SK-N-MC (cell line): Measurements from ENCODE around the gene PLA2G2F.

ENCODE experiments used
- DNase-seq: peaks from one replicate; pipeline ENCODE4 v3.0.0-alpha.2; 2011; ENCODE audit warnings: low read depth, low spot score
- H3K27ac ChIP-seq: fragments of 200-600 bp; sonication (generic); 2 replicates; pipeline ENCODE4 v1.5.1; 2016; ENCODE audit warnings: mixed run types
- H3K36me3 ChIP-seq: fragments of 200-600 bp; sonication (generic); 2 replicates; pipeline ENCODE4 v1.6.1; 2017; ENCODE audit warnings: antibody characterized with exemption, low read length, mixed read lengths; ENCODE audit not compliant: insufficient read depth
- H3K4me3 ChIP-seq: fragments of 200-600 bp; sonication (generic); 2 replicates; pipeline ENCODE4 v1.5.1; 2016
- H3K9ac ChIP-seq: fragments of 200-600 bp; sonication (generic); 2 replicates; pipeline ENCODE4 v1.8.0; 2017; ENCODE audit warnings: mixed run types, mixed read lengths; ENCODE audit not compliant: insufficient read length
- H3K9me3 ChIP-seq: fragments of 200-600 bp; sonication (generic); 2 replicates; pipeline ENCODE4 v1.6.1; 2017; ENCODE audit warnings: low read depth, mild to moderate bottlenecking, antibody characterized with exemption, low read length, moderate library complexity, mixed read lengths
- EZH2 ChIP-seq: fragments of 200-600 bp; sonication (generic); IDR thresholded peaks from one replicate; pipeline ENCODE4 v1.6.1; 2017; ENCODE audit warnings: antibody characterized with exemption
- FOXP2 ChIP-seq: optimal IDR thresholded peaks from 2 replicates; pipeline ENCODE3; 2011; ENCODE audit warnings: mild to moderate bottlenecking, moderate library complexity; ENCODE audit not compliant: insufficient read depth; ENCODE audit errors: extremely low read length, control extremely low read depth
- POLR2AphosphoS5 ChIP-seq: IDR thresholded peaks from 2 replicates; pipeline ENCODE4 v1.6.1; 2012; ENCODE audit warnings: mild to moderate bottlenecking, low read depth, low read length, borderline replicate concordance

Gene PLA2G2F

GRCh38 chr1:20180129-20180843 lies 41.2 kb downstream of the PLA2G2F start:
- H3K27ac ChIP-seq, result no peak overlapping the region
- TF ChIP-seq EZH2 (no peak), POLR2AphosphoS5 (no peak), FOXP2 (no peak)

GRCh38 chr1:20180844-20181207 lies 41.7 kb downstream of the PLA2G2F start:
- DNase-seq, result no peak
- TF ChIP-seq POLR2AphosphoS5 (no peak), EZH2 (no peak), FOXP2 (no peak)
- H3K27ac ChIP-seq, result no peak overlapping the region
- H3K4me3 ChIP-seq, result no peak overlapping the region
- no peak overlapping the region for H3K9ac ChIP-seq
- H3K9me3 ChIP-seq, result no peaks in the 10 kb centered on the region
- H3K36me3 ChIP-seq, result no peaks in the 10 kb centered on the region

More at GRCh38 chr1:20180129-20180843, 41.2 kb downstream of the PLA2G2F start:
- no peak overlapping the region for H3K4me3 ChIP-seq
- no peaks in the 10 kb centered on the region for H3K9me3 ChIP-seq
- H3K36me3 ChIP-seq, result no peaks in the 10 kb centered on the region
- no peak for DNase-seq
- H3K9ac ChIP-seq, result no peak overlapping the region

- Histone ChIP-seq H3K9me3 (no peaks in the 10 kb centered on the region), H3K9ac (no peak overlapping the region), H3K36me3 (no peaks in the 10 kb centered on the region), H3K27ac (no peak overlapping the region), H3K4me3 (no peak overlapping the region)
- no peak for DNase-seq
- TF ChIP-seq FOXP2 (no peak), POLR2AphosphoS5 (no peak), EZH2 (no peak)
Measured at GRCh38 chr1:20182415-20182814, 43.3 kb downstream of the PLA2G2F start.

GRCh38 chr1:20183035-20183434 lies 43.9 kb downstream of the PLA2G2F start:
- H3K27ac ChIP-seq, result no peak overlapping the region
- DNase-seq, result no peak
- H3K9me3 ChIP-seq, result no peaks in the 10 kb centered on the region
- no peak overlapping the region for H3K9ac ChIP-seq
- no peak for TF ChIP-seq EZH2
- no peak for TF ChIP-seq POLR2AphosphoS5
- TF ChIP-seq FOXP2, result no peak
- H3K36me3 ChIP-seq, result no peaks in the 10 kb centered on the region
- no peak overlapping the region for H3K4me3 ChIP-seq

- Histone ChIP-seq H3K27ac (no peak overlapping the region), H3K9ac (no peak overlapping the region), H3K9me3 (no peaks in the 10 kb centered on the region), H3K4me3 (no peak overlapping the region), H3K36me3 (no peaks in the 10 kb centered on the region)
- no peak for DNase-seq
- no peak for TF ChIP-seq POLR2AphosphoS5
- no peak for TF ChIP-seq EZH2
- no peak for TF ChIP-seq FOXP2
Measured at GRCh38 chr1:20183616-20184271, 44.6 kb downstream of the PLA2G2F start.

GRCh38 chr1:20184481-20184900 lies 45.4 kb downstream of the PLA2G2F start:
- no peaks in the 10 kb centered on the region for H3K9me3 ChIP-seq
- DNase-seq, result no peak
- H3K4me3 ChIP-seq, result no peak overlapping the region
- TF ChIP-seq EZH2 (no peak), POLR2AphosphoS5 (no peak), FOXP2 (no peak)
- no peaks in the 10 kb centered on the region for H3K36me3 ChIP-seq
- no peak overlapping the region for H3K27ac ChIP-seq
- H3K9ac ChIP-seq, result no peak overlapping the region

GRCh38 chr1:20184997-20185833 lies 46.1 kb downstream of the PLA2G2F start:
- Histone ChIP-seq H3K27ac (no peak overlapping the region), H3K9ac (no peak overlapping the region), H3K4me3 (no peak overlapping the region), H3K36me3 (no peaks in the 10 kb centered on the region), H3K9me3 (no peaks in the 10 kb centered on the region)
- no peak for DNase-seq
- peak; percentile 35 for TF ChIP-seq EZH2
- TF ChIP-seq FOXP2, result no peak

- no peaks in the 10 kb centered on the region for H3K36me3 ChIP-seq
- H3K9ac ChIP-seq, result no peak within 1 kb of the TSS
- H3K4me3 ChIP-seq, result no peak within 1 kb of the TSS
Measured at GRCh38 chr1:20185834-20186782, 47.0 kb downstream of the PLA2G2F start, which contains the start of the genes PLA2G2C and UBXN10. Gene PLA2G2C, minus strand, starts transcription at chr1:20186518. Its CDS starts 9,155 bp downstream, at chr1:20177363. Gene UBXN10, plus strand, starts transcription at chr1:20186096. Its CDS starts 4,466 bp downstream, at chr1:20190562.

More at GRCh38 chr1:20185834-20186782, 47.0 kb downstream of the PLA2G2F start, which contains the start of the genes PLA2G2C and UBXN10:
- DNase-seq, result no peak
- no peak for TF ChIP-seq POLR2AphosphoS5
- TF ChIP-seq EZH2, result no peak
- no peak for TF ChIP-seq FOXP2
- no peak within 1 kb of the TSS for H3K27ac ChIP-seq
- no peaks in the 10 kb centered on the region for H3K9me3 ChIP-seq
